ENCODE data around the gene BNIP5.
A peak's percentile ranks its signal among the peaks of the same experiment; 100 is the strongest.
"Not testable (repeated sequence)": the region's sequence is repeated elsewhere in the genome, so short reads cannot be mapped to it uniquely, and the experiment has no call there.

BNIP5 gene

GRCh38 chr6:36340618-36341454 lies 4.1 kb upstream of the BNIP5 start:
- DNase-seq = peak; percentile 73 to 75

- no peak for DNase-seq
Observed at GRCh38 chr6:36340306-36340617, 3.6 kb upstream of the BNIP5 start.

- DNase-seq = no peak
Observed at GRCh38 chr6:36339146-36339545, 2.5 kb upstream of the BNIP5 start.

GRCh38 chr6:36338223-36338622 lies 1.5 kb upstream of the BNIP5 start:
- not testable (repeated sequence) for DNase-seq

- no peak for DNase-seq
Observed at GRCh38 chr6:36337814-36338213, 1.1 kb upstream of the BNIP5 start.

GRCh38 chr6:36336208-36336710 lies 429 bp downstream of the BNIP5 start:
- no peak for DNase-seq

GRCh38 chr6:36335465-36336207 lies 1.1 kb downstream of the BNIP5 start:
- no peak for DNase-seq

GRCh38 chr6:36334832-36335459 lies 1.7 kb downstream of the BNIP5 start:
- DNase-seq = no peak

GRCh38 chr6:36333931-36334725 lies 2.6 kb downstream of the BNIP5 start:
- no peak for DNase-seq

GRCh38 chr6:36333171-36333895 lies 3.4 kb downstream of the BNIP5 start:
- DNase-seq = no peak

- DNase-seq = no peak
Observed at GRCh38 chr6:36331381-36331780, 5.3 kb downstream of the BNIP5 start.

- DNase-seq = no peak
Observed at GRCh38 chr6:36330366-36330765, 6.3 kb downstream of the BNIP5 start.

- DNase-seq = no peak
Observed at GRCh38 chr6:36329798-36330291, 6.8 kb downstream of the BNIP5 start.

GRCh38 chr6:36328600-36328999 lies 8.1 kb downstream of the BNIP5 start:
- no peak for DNase-seq

- DNase-seq = no peak
Observed at GRCh38 chr6:36327919-36328236, 8.8 kb downstream of the BNIP5 start.

- no peak for DNase-seq
Observed at GRCh38 chr6:36327226-36327918, 9.3 kb downstream of the BNIP5 start.

GRCh38 chr6:36326356-36326995 lies 10.2 kb downstream of the BNIP5 start:
- DNase-seq = no peak

GRCh38 chr6:36324715-36325114 lies 12.0 kb downstream of the BNIP5 start:
- no peak for DNase-seq

- DNase-seq = no peak
Observed at GRCh38 chr6:36324191-36324590, 12.5 kb downstream of the BNIP5 start.

- no peak for DNase-seq
Observed at GRCh38 chr6:36323062-36323461, 13.6 kb downstream of the BNIP5 start.

- no peak for DNase-seq
Observed at GRCh38 chr6:36322591-36322990, 14.1 kb downstream of the BNIP5 start.

All from CD4-positive, alpha-beta T cell treated with Interleukin-4 for 1 hour (primary cell).